HG03571 (cell line): ENCODE measurements around the gene CDC26.
"Not testable (repeated sequence)": the region's sequence is repeated elsewhere in the genome, so short reads cannot be mapped to it uniquely, and the experiment has no call there.

Source experiments
- ATAC-seq: cut with Tn5 transposase; IDR thresholded peaks from one replicate; pipeline ENCODE4 v1.9.1; 2021; ENCODE audit not compliant: unreplicated experiment

The CDC26 gene

GRCh38 chr9:113296247-113296646, 20.9 kb upstream of the CDC26 start:
- ATAC-seq, result not testable (repeated sequence)

GRCh38 chr9:113293285-113293878, 18.0 kb upstream of the CDC26 start:
- no peak for ATAC-seq

GRCh38 chr9:113290052-113290607, 14.8 kb upstream of the CDC26 start:
- no peak for ATAC-seq

- ATAC-seq, result no peak
These were observed 13.7 kb upstream of the CDC26 start for GRCh38 chr9:113289091-113289490.

GRCh38 chr9:113281356-113281755, 6.0 kb upstream of the CDC26 start:
- ATAC-seq, result no peak

GRCh38 chr9:113278840-113279239, 3.5 kb upstream of the CDC26 start:
- no peak for ATAC-seq

- ATAC-seq, result peak; percentile 11
These were observed 757 bp downstream of the CDC26 start for GRCh38 chr9:113274474-113275156.

GRCh38 chr9:113269871-113270270, 5.5 kb downstream of the CDC26 start:
- ATAC-seq, result no peak

GRCh38 chr9:113269355-113269754, 6.0 kb downstream of the CDC26 start:
- no peak for ATAC-seq

GRCh38 chr9:113267911-113268566, 7.3 kb downstream of the CDC26 start:
- ATAC-seq, result no peak

GRCh38 chr9:113266174-113266573, 9.2 kb downstream of the CDC26 start:
- ATAC-seq, result no peak

- ATAC-seq, result no peak
These were observed 13.3 kb downstream of the CDC26 start for GRCh38 chr9:113261917-113262671.

- no peak for ATAC-seq
These were observed 17.1 kb downstream of the CDC26 start for GRCh38 chr9:113258282-113258681.

GRCh38 chr9:113257863-113258262, 17.5 kb downstream of the CDC26 start:
- ATAC-seq, result no peak

- no peak for ATAC-seq
These were observed 19.9 kb downstream of the CDC26 start for GRCh38 chr9:113255438-113255837.

GRCh38 chr9:113254991-113255390, 20.4 kb downstream of the CDC26 start:
- no peak for ATAC-seq

- no peak for ATAC-seq
These were observed 24.6 kb downstream of the CDC26 start for GRCh38 chr9:113250807-113251206.

GRCh38 chr9:113249661-113250060, 25.7 kb downstream of the CDC26 start:
- ATAC-seq, result not testable (repeated sequence)

GRCh38 chr9:113247640-113248039, 27.7 kb downstream of the CDC26 start:
- no peak for ATAC-seq

- no peak for ATAC-seq
These were observed 28.4 kb downstream of the CDC26 start for GRCh38 chr9:113246928-113247327.

- ATAC-seq, result no peak
These were observed 29.5 kb downstream of the CDC26 start for GRCh38 chr9:113245894-113246293.
